Measurements from ENCODE around the gene CNOT3. TPM values are rescaled to one million over a fixed set of nuclear protein-coding genes. Genes with fewer than 3 reads are reported as not detected.

CNOT3 gene
- total RNA-seq = 9.6 and 13.4 TPM in 2 replicates

GRCh38 chr19:54137699-54138488 lies at the start of gene CNOT3:
Gene CNOT3, plus strand, starts transcription at chr19:54137762. Its CDS starts 5,217 bp downstream, at chr19:54142979.

GRCh38 chr19:54100561-54100960 lies 37.0 kb upstream of the CNOT3 start, which contains the start of gene OSCAR:
Gene OSCAR, minus strand, starts transcription at chr19:54100803. Its CDS starts 11 bp downstream, at chr19:54100792.

GRCh38 chr19:54102421-54103169 lies 35.0 kb upstream of the CNOT3 start, which contains the start of gene NDUFA3:
Gene NDUFA3, plus strand, starts transcription at chr19:54102855. Its CDS starts 24 bp downstream, at chr19:54102879.

GRCh38 chr19:54115109-54116063 lies 22.2 kb upstream of the CNOT3 start, which contains the start of the genes PRPF31 and TFPT:
Gene PRPF31, plus strand, starts transcription at chr19:54115754. Its CDS starts 2,525 bp downstream, at chr19:54118279.
Gene TFPT, minus strand, starts transcription at chr19:54115657. Its CDS starts 388 bp downstream, at chr19:54115269.

GRCh38 chr19:54159352-54160181 lies 22.0 kb downstream of the CNOT3 start, which contains the start of gene LENG1:
Gene LENG1, minus strand, starts transcription at chr19:54159721. Its CDS starts 26 bp downstream, at chr19:54159695.

GRCh38 chr19:54172471-54173358 lies 35.2 kb downstream of the CNOT3 start, which contains the start of gene TMC4:
Gene TMC4, minus strand, starts transcription at chr19:54173160. Its CDS starts 43 bp downstream, at chr19:54173117.

GRCh38 chr19:54189145-54189734 lies 51.7 kb downstream of the CNOT3 start, which contains the start of gene MBOAT7:
Gene MBOAT7, minus strand, starts transcription at chr19:54189580. Its CDS starts 1,072 bp downstream, at chr19:54188508.

GRCh38 chr19:54191011-54191810 lies 53.6 kb downstream of the CNOT3 start, which contains the start of gene TSEN34:
Gene TSEN34, plus strand, starts transcription at chr19:54191308. Its CDS starts 57 bp downstream, at chr19:54191365.

Other genes with a start within 250 kb of the CNOT3 start
- 0.19 TPM in 1 of 2 replicates, not detected in the other for gene CACNG7, start 228.5 kb upstream of the CNOT3 start, total RNA-seq
- gene CACNG8, start 174.8 kb upstream of the CNOT3 start, total RNA-seq = 0.29 and 0.33 TPM in 2 replicates
- gene CACNG6, start 146.1 kb upstream of the CNOT3 start, total RNA-seq = 1.5 and 2.9 TPM in 2 replicates
- not detected in 2 replicates for gene VSTM1, start 73.9 kb upstream of the CNOT3 start, total RNA-seq
- gene TARM1, start 56.4 kb upstream of the CNOT3 start, total RNA-seq = not detected in 2 replicates
- gene OSCAR, start 37.0 kb upstream of the CNOT3 start, total RNA-seq = 0.19 TPM in 1 of 2 replicates, not detected in the other
- 7.9 and 44.4 TPM in 2 replicates for gene NDUFA3, start 34.9 kb upstream of the CNOT3 start, total RNA-seq
- 18.9 and 24.0 TPM in 2 replicates for gene TFPT, start 22.1 kb upstream of the CNOT3 start, total RNA-seq
- gene PRPF31, start 22.0 kb upstream of the CNOT3 start, total RNA-seq = 58.5 and 66.7 TPM in 2 replicates
- 4.5 and 5.9 TPM in 2 replicates for gene LENG1, start 22.0 kb downstream of the CNOT3 start, total RNA-seq
- not detected in 2 replicates for gene TMC4, start 35.4 kb downstream of the CNOT3 start, total RNA-seq
- gene MBOAT7, start 51.8 kb downstream of the CNOT3 start, total RNA-seq = 78.7 and 93.7 TPM in 2 replicates
- 62.1 and 68.9 TPM in 2 replicates for gene TSEN34, start 53.5 kb downstream of the CNOT3 start, total RNA-seq
- 1,549 and 1,933 TPM in 2 replicates for gene RPS9, start 63.1 kb downstream of the CNOT3 start, total RNA-seq
- not detected in 2 replicates for gene LILRB3, start 85.2 kb downstream of the CNOT3 start, total RNA-seq
- gene LILRA6, start 105.0 kb downstream of the CNOT3 start, total RNA-seq = not detected in 2 replicates
- not detected in 2 replicates for gene LILRB5, start 119.5 kb downstream of the CNOT3 start, total RNA-seq
- gene LILRB2, start 143.3 kb downstream of the CNOT3 start, total RNA-seq = not detected in 2 replicates
- gene LILRA5, start 175.4 kb downstream of the CNOT3 start, total RNA-seq = not detected in 2 replicates
- gene LILRA4, start 201.4 kb downstream of the CNOT3 start, total RNA-seq = not detected in 2 replicates
- gene LAIR1, start 227.2 kb downstream of the CNOT3 start, total RNA-seq = not detected in 2 replicates